Activated T-helper 9 cell treated with anti-CD3 and anti-CD28 coated beads, Interleukin-2, amount 50 U/mL, for 16 hours (primary cell): ENCODE results near the gene TMEM108.

ENCODE experiments used
- DNase-seq: peaks from one replicate; pipeline ENCODE4 v3.0.0-alpha.2; 2020; ENCODE audit warnings: low read depth

The TMEM108 gene

DNA sequence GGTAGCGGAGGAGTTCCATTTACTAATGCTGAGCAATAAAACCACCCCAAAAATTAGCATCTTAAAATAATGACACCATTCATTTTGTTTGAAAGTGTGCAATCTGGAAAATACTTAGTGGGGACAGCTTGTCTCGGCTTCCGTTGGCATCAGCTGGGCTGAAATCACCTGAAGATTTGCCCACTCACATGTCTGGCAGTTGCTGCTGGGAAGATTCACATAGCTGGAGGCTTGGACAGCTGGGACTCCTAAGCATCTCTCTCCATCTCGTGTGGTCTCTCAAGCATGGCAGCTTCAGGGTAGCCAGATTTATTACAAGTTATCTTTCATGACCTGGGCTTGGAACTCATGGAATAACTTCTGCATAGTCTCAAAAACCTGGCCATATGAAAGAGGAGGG, 323.2 kb downstream of the TMEM108 start:
- DNase-seq = no peak

DNA sequence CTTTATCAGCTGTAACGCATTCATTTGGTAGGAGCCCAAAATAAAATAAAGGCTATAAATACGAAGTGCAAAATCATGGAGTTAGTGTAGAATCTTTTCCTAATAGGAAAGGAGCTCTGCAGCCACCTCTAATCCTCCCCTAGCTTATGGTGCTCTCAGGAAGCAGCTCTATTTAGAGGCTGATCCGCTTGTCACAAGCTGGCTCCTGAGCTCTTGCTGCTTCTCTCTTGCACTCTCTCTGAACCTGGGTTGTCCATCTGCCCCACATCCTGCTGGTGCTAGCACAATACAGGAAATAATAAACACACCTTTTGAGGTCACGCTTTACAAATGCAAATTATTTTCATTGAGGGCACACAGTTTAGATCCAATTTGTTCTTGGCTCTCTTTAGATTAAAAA, 324.3 kb downstream of the TMEM108 start:
- no peak for DNase-seq

GRCh38 chr3:133364704-133365103, 326.5 kb downstream of the TMEM108 start:
- DNase-seq = no peak

GRCh38 chr3:133366921-133367320, 328.7 kb downstream of the TMEM108 start:
- no peak for DNase-seq

- no peak for DNase-seq
Observed at GRCh38 chr3:133367403-133367802, 329.2 kb downstream of the TMEM108 start.

GRCh38 chr3:133367956-133368355, 329.8 kb downstream of the TMEM108 start:
- no peak for DNase-seq

DNA sequence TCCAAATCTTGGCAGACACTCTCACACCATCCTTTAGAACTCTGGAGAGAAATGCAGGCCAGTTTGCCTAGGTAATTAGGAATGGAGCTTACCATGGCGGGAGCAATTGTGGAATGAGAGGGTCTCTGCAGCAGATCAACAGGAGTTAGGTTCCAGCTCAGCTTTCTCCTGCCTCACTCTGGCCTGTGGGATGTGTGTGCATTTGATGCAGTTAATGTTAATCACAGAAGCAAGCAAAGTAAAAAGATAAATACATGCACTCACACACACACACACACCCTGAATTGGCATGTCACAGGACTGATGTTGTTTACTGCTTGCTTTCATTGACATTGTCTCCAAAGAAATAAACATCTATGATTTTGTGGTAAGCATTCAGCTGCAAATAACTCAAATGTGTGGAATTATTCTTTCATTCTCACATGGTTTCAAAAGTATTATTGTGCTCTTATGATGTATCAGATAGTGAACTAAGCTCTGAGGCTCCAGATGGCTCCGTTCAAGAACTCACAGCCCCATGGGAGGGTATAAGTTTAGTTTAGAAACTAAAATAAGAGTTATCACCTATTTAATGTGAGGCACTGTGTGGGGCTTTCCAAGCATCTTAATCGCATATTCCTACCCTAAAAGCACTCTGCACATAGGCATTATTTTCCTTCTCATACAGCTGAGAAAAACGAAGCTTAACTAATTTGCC, 330.3 kb downstream of the TMEM108 start:
- no peak for DNase-seq

GRCh38 chr3:133369068-133369440, 330.9 kb downstream of the TMEM108 start:
- DNase-seq = no peak

GRCh38 chr3:133371181-133371580, 333.0 kb downstream of the TMEM108 start:
- DNase-seq = no peak

GRCh38 chr3:133371676-133372075, 333.5 kb downstream of the TMEM108 start:
- no peak for DNase-seq

- DNase-seq = no peak
Observed at GRCh38 chr3:133374708-133375402, 336.7 kb downstream of the TMEM108 start.

GRCh38 chr3:133375403-133375745, 337.2 kb downstream of the TMEM108 start:
- no peak for DNase-seq

DNA sequence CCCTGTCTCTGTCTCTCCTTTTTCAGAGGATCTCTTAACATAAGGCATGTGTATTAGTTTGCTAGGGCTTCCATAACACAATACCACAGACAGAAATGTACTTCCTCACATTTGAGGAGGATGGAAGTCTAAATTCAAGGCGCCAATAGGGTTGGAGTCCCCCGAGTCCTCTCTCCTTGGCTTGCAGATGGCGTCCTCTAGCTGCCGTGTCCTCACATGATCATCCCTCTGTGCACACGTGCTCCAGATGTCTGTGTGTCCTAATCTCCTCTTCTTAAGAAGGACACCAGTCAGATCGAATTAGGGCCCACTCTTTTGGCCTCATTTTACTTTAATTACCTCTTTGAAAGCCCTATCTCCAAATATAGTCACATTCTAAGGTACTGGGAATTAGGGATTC, 338.6 kb downstream of the TMEM108 start:
- no peak for DNase-seq

DNA sequence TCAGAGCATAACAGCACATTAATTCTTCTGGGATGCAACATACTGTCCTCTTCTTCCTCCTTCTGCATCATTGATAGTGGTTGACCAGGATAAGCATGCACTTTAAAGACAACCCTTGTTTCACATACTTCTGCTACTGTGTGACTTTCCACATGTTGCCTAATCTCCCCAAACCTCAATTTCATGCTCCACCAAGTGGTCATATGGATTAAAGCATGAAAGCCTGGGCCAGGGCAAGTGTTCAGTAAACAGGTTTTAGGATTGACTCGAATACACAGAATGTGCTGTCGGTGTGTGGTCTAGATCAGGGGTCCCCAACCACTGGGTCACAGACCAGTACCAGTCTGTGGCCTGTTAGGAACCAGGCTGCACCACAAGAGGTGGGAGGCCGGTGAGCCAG, 339.2 kb downstream of the TMEM108 start:
- no peak for DNase-seq

DNA sequence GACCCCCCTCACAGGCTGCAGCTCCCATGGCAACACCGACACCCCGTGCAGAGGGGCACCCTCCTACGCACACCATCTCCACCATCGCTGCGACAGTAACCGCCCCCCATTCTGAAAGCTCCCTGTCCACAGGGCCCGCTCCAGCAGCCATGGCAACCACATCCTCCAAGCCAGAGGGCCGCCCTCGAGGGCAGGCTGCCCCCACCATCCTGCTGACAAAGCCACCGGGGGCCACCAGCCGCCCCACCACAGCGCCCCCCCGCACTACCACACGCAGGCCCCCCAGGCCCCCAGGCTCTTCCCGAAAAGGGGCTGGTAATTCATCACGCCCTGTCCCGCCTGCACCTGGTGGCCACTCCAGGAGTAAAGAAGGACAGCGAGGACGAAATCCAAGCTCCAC, 341.7 kb downstream of the TMEM108 start:
- no peak for DNase-seq

DNA sequence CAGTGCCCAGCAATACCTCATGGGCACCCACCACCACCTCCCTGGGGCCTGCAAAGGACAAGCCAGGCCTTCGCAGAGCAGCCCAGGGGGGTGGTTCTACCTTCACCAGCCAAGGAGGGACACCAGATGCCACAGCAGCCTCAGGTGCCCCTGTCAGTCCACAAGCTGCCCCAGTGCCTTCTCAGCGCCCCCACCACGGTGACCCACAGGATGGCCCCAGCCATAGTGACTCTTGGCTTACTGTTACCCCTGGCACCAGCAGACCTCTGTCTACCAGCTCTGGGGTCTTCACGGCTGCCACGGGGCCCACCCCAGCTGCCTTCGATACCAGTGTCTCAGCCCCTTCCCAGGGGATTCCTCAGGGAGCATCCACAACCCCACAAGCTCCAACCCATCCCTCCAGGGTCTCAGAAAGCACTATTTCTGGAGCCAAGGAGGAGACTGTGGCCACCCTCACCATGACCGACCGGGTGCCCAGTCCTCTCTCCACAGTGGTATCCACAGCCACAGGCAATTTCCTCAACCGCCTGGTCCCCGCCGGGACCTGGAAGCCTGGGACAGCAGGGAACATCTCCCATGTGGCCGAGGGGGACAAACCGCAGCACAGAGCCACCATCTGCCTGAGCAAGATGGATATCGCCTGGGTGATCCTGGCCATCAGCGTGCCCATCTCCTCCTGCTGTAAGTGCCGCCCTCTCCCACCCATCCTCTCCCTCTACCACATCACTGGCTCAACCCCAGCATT, 342.5 kb downstream of the TMEM108 start:
- no peak for DNase-seq

- DNase-seq = no peak
Observed at GRCh38 chr3:133381346-133382109, 343.3 kb downstream of the TMEM108 start.

DNA sequence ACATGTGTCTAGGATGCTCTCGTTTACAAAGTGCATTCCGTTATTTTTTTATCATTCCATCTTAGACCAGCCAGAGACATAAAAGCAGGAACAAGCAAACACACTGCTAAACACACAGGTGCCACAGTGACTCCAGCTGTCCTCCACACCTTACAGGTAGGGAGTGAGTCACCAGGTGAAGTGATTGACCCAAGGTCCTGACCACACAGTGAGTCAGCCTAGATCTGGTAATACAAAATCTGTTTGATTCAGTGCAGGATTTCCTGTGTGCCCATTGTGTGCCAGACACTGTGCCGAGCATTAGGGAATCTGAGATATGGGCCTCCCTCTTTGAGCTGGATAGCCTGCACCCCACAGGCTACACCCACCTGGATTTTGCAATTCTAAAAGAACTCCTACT, 345.0 kb downstream of the TMEM108 start:
- DNase-seq = no peak

DNA sequence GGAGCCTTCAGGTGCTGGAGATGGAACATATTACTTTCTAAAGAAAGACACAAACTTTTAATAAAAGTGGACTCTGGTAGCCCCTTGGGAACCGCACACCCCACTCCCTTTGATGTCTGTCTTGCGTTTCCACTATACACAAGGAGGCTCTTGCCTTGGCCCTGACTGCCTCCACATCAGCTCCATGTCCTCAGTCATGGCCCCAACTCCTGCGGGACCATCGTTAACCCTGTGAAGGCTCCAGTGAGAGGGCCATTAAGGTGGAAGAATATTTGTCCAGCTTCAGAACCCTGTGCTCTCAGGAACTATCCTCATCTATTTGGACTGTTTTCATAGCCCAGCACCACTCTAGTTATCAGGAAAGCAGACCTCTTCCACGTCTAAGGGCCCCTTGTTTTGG, 345.6 kb downstream of the TMEM108 start:
- no peak for DNase-seq

DNA sequence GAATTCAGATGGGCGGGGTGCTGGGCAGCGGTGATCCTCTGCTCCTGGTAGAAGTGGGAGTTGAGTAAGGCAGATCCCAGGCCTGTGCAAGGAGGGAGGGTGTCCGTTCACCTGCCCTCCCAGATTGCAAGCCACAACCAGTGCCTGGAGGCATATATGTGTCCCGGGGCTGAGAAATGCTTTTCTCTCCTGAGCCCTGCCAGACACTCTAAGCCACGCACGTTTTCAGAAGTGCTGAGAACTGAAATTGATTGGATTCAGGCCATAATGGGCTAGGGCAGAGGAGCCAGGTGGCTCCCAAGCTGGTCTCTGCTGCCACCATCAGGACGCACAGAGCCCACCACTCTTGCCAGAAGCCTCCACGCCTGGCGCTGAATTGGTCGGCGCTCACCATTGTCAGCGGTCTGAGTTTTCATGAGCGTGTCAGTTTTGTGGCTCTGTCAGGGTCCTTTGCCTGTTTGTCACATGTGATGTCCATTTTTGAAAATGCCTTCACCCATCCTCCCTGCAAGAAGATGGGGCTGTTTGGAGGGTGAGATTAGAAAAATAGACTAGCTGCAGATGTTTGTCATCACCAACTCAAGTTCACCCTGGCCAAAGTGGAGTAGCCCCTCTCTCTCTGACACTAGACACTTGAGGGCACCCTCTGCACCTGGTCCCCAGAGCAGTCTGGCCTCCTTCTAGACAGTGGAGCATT, 346.3 kb downstream of the TMEM108 start:
- no peak for DNase-seq

- DNase-seq = no peak
Observed at GRCh38 chr3:133386876-133387275, 348.7 kb downstream of the TMEM108 start.

- no peak for DNase-seq
Observed at GRCh38 chr3:133387341-133387740, 349.1 kb downstream of the TMEM108 start.
